ENCODE measurements around the gene CACHD1. TPM values are rescaled to one million over a fixed set of nuclear protein-coding genes. Genes with fewer than 3 reads are reported as not detected.

CACHD1 gene
- polyA plus RNA-seq, 1 of the 3 experiments (the other 2 are of a cell fraction): 2.2 TPM

DNA sequence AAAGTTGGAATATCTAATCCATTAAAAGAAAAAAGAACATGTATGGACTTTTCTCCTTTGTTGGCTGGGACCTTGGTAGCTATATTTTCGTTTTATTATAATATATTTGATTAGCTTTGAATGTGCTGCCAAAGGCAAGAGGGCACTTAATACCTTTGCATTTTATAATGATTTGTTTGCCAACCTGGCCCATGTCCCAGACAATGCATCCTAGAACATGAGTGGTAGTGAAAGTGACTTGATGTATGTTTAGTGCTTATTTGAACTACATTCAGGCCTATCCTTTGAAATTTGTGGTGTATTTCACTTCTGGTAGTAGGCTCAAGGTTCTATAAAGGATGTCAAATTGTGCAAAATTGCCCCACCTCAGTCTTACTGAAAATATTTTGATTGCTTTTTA lies 25.9 kb downstream of the CACHD1 start:
- no peak for DNase-seq
- Histone ChIP-seq H3K79me2 (ENCODE audit: insufficient read depth) (no peaks in the 10 kb centered on the region), H2AFZ (ENCODE audit: low read depth) (no peak overlapping the region), H4K20me1 (ENCODE audit: insufficient read depth) (no peaks in the 10 kb centered on the region), H3K27me3 (ENCODE audit: insufficient read depth) (no peaks in the 10 kb centered on the region), H3K9me2 (no peaks in the 10 kb centered on the region), H3K9ac (no peak overlapping the region), H3K4me3 (ENCODE audit: low read depth in 2 of 2, low read length in 1 of 2) (no peak overlapping the region), H3K9me3 (no peaks in the 10 kb centered on the region), H3K27ac (ENCODE audit: low read depth in 2 of 2, low read length in 1 of 2) (no peak overlapping the region), H3F3A (replicated peaks; ENCODE audit: insufficient read depth) (no peaks in the 10 kb centered on the region), H3K4me2 (no peak overlapping the region), H3K36me3 (replicated peaks in 1 of 2; ENCODE audit: control insufficient read depth in 1 of 2, insufficient read depth in 2 of 2, low read length in 1 of 2) (no peaks in the 10 kb centered on the region), H3K4me1 (ENCODE audit: control insufficient read depth in 1 of 2, insufficient read depth in 2 of 2, low read depth in 1 of 2, low read length in 1 of 2) (peaks cover 0 to 28% of the 10 kb centered on the region in 2 experiments; a peak in 3 of 4 replicates)
- ChIA-PET POLR2A (no interaction called here), CTCF (interaction anchor here (1.2 to 2.2 kb wide), 2 partner anchors 11 to 180 kb away, joined by 4 to 7 read pairs; no protein-coding TSS in a partner anchor)
- 60% methylated on average over 1 of the region's 1 CpG for WGBS (ENCODE audit: low lambda C conversion rate)
- no peak for TF ChIP-seq RXRA (IDR thresholded peaks at IDR 0.05; ENCODE audit: borderline replicate concordance, low read depth)
- TF ChIP-seq, protein P1, sequence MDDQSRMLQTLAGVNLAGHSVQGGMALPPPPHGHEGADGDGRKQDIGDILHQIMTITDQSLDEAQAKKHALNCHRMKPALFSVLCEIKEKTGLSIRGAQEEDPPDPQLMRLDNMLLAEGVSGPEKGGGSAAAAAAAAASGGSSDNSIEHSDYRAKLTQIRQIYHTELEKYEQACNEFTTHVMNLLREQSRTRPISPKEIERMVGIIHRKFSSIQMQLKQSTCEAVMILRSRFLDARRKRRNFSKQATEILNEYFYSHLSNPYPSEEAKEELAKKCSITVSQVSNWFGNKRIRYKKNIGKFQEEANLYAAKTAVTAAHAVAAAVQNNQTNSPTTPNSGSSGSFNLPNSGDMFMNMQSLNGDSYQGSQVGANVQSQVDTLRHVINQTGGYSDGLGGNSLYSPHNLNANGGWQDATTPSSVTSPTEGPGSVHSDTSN (IDR thresholded peaks at IDR 0.05): no peak
- no peak for TF ChIP-seq RFX5 (IDR thresholded peaks at IDR 0.05; ENCODE audit: low read length)
- TF ChIP-seq ELF1 (IDR thresholded peaks at IDR 0.05): no peak
- TF ChIP-seq RCOR1 (IDR thresholded peaks at IDR 0.05; ENCODE audit: low read length): no peak
- TF ChIP-seq TAF1 (IDR thresholded peaks at IDR 0.05; ENCODE audit: borderline replicate concordance, low read depth, low read length): no peak
- TF ChIP-seq, protein P2, sequence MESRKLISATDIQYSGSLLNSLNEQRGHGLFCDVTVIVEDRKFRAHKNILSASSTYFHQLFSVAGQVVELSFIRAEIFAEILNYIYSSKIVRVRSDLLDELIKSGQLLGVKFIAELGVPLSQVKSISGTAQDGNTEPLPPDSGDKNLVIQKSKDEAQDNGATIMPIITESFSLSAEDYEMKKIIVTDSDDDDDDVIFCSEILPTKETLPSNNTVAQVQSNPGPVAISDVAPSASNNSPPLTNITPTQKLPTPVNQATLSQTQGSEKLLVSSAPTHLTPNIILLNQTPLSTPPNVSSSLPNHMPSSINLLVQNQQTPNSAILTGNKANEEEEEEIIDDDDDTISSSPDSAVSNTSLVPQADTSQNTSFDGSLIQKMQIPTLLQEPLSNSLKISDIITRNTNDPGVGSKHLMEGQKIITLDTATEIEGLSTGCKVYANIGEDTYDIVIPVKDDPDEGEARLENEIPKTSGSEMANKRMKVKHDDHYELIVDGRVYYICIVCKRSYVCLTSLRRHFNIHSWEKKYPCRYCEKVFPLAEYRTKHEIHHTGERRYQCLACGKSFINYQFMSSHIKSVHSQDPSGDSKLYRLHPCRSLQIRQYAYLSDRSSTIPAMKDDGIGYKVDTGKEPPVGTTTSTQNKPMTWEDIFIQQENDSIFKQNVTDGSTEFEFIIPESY (IDR thresholded peaks at IDR 0.05; ENCODE audit: borderline replicate concordance, low read depth): no peak
- no peak for TF ChIP-seq MEF2A (IDR thresholded peaks at IDR 0.05; ENCODE audit: borderline replicate concordance, low read depth)
- TF ChIP-seq, protein P3, sequence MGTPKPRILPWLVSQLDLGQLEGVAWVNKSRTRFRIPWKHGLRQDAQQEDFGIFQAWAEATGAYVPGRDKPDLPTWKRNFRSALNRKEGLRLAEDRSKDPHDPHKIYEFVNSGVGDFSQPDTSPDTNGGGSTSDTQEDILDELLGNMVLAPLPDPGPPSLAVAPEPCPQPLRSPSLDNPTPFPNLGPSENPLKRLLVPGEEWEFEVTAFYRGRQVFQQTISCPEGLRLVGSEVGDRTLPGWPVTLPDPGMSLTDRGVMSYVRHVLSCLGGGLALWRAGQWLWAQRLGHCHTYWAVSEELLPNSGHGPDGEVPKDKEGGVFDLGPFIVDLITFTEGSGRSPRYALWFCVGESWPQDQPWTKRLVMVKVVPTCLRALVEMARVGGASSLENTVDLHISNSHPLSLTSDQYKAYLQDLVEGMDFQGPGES (IDR thresholded peaks at IDR 0.05; ENCODE audit: low read depth, low read length): no peak
- no peak for TF ChIP-seq TEAD4 (IDR thresholded peaks at IDR 0.05; ENCODE audit: borderline replicate concordance, insufficient read depth)
- TF ChIP-seq, protein P4, sequence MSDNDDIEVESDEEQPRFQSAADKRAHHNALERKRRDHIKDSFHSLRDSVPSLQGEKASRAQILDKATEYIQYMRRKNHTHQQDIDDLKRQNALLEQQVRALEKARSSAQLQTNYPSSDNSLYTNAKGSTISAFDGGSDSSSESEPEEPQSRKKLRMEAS (IDR thresholded peaks at IDR 0.05; ENCODE audit: low read depth): no peak
- TF ChIP-seq GATA2 (CRISPR knock-in tag; IDR thresholded peaks at IDR 0.05): no peak
- TF ChIP-seq, protein P5, sequence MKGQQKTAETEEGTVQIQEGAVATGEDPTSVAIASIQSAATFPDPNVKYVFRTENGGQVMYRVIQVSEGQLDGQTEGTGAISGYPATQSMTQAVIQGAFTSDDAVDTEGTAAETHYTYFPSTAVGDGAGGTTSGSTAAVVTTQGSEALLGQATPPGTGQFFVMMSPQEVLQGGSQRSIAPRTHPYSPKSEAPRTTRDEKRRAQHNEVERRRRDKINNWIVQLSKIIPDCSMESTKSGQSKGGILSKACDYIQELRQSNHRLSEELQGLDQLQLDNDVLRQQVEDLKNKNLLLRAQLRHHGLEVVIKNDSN (IDR thresholded peaks at IDR 0.05; ENCODE audit: borderline replicate concordance, low read depth): no peak
- TF ChIP-seq, protein P6, sequence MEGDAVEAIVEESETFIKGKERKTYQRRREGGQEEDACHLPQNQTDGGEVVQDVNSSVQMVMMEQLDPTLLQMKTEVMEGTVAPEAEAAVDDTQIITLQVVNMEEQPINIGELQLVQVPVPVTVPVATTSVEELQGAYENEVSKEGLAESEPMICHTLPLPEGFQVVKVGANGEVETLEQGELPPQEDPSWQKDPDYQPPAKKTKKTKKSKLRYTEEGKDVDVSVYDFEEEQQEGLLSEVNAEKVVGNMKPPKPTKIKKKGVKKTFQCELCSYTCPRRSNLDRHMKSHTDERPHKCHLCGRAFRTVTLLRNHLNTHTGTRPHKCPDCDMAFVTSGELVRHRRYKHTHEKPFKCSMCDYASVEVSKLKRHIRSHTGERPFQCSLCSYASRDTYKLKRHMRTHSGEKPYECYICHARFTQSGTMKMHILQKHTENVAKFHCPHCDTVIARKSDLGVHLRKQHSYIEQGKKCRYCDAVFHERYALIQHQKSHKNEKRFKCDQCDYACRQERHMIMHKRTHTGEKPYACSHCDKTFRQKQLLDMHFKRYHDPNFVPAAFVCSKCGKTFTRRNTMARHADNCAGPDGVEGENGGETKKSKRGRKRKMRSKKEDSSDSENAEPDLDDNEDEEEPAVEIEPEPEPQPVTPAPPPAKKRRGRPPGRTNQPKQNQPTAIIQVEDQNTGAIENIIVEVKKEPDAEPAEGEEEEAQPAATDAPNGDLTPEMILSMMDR (IDR thresholded peaks at IDR 0.05): no peak
- TF ChIP-seq SMC3 (IDR thresholded peaks at IDR 0.05; ENCODE audit: low read depth, low read length): no peak
- TF ChIP-seq CHD2 (IDR thresholded peaks at IDR 0.05; ENCODE audit: low read length, partially characterized antibody): no peak
- no peak for TF ChIP-seq YY1 (IDR thresholded peaks at IDR 0.05; ENCODE audit: low read depth)
- TF ChIP-seq SIN3A (IDR thresholded peaks at IDR 0.05; ENCODE audit: borderline replicate concordance, low read depth, low read length): no peak
- TF ChIP-seq RAD21 (IDR thresholded peaks at IDR 0.05; ENCODE audit: low read length): no peak
- TF ChIP-seq TCF12 (IDR thresholded peaks at IDR 0.05): no peak
